Prostate gland (tissue), 2 donors: ENCODE measurements around the gene SOX2. TPM values are rescaled to one million over a fixed set of nuclear protein-coding genes. Genes with fewer than 3 reads are reported as not detected.

ENCODE experiments used
- DNase-seq: peaks from one replicate; pipeline ENCODE4 v3.0.0-alpha.2; 2019; ENCODE audit warnings: low spot score
- H3K27ac ChIP-seq, 2 donors: fragments of 200-600 bp; sonication (generic); 2 replicates each; pipeline ENCODE4 v1.5.1; 2017 to 2019
- H3K27me3 ChIP-seq: fragments of 200-600 bp; sonication (generic); replicated peaks from 2 replicates; pipeline ENCODE4 v1.5.1; 2019; ENCODE audit not compliant: insufficient read depth
- H3K36me3 ChIP-seq, 2 donors: fragments of 200-600 bp; sonication (generic); 1 replicate in 1 of 2; 2 replicates in 1 of 2; pipeline versions ENCODE4 v1.5.1 to v1.8.1; 2017 to 2019
- H3K4me1 ChIP-seq: fragments of 200-600 bp; sonication (generic); replicated peaks from 2 replicates; pipeline ENCODE4 v1.5.1; 2019
- H3K4me3 ChIP-seq, 2 donors: fragments of 200-600 bp; sonication (generic); 2 replicates each; pipeline ENCODE4 v1.5.1; 2017 to 2019
- H3K9me3 ChIP-seq: fragments of 200-600 bp; sonication (generic); 2 replicates; pipeline ENCODE4 v1.5.1; 2017
- POLR2A ChIP-seq: fragments of 450-650 bp; IDR thresholded peaks from one replicate; pipeline ENCODE4 v1.6.1; 2016; ENCODE audit warnings: antibody characterized with exemption, mild to moderate bottlenecking
- POLR2AphosphoS5 ChIP-seq: sonication (generic); formaldehyde crosslinking; IDR thresholded peaks from one replicate; pipeline ENCODE4 v1.6.1; 2017; ENCODE audit warnings: antibody characterized with exemption
- WGBS: methylation state at CpG from one replicate; pipeline ENCODE4 v1.1.5; 2018; 5-methylcytosine and 5-hydroxymethylcytosine counted together
- intact Hi-C: fragments of 100-400 bp; cut with DNase I; formaldehyde crosslinking; loops from one replicate; pipeline ENCODE4 v1.14.2; 2022
- total RNA-seq, 2 donors: library from RNA; depleted of rRNA; stranded (reverse); fragments of >200 nt; gene quantifications; one replicate each; pipeline ENCODE4 v1.1.0, GENCODE V29; 2016
- TF ChIP-seq, protein P1 (sequence below), 4 experiments: fragments of 200-600 bp in 2 of 4; fragments of 450-650 bp in 2 of 4; sonication (generic) in 2 of 4; IDR thresholded peaks; 1 replicate in 3 of 4; 2 replicates in 1 of 4; pipeline ENCODE4 v1.5.1; 2016 to 2019; ENCODE audit warnings: antibody characterized with exemption in 4 of 4, mild to moderate bottlenecking in 2 of 4, moderate library complexity in 2 of 4

Gene SOX2
- total RNA-seq, 2 donors from 2014 or later = 10.5 to 17.8 TPM

DNA sequence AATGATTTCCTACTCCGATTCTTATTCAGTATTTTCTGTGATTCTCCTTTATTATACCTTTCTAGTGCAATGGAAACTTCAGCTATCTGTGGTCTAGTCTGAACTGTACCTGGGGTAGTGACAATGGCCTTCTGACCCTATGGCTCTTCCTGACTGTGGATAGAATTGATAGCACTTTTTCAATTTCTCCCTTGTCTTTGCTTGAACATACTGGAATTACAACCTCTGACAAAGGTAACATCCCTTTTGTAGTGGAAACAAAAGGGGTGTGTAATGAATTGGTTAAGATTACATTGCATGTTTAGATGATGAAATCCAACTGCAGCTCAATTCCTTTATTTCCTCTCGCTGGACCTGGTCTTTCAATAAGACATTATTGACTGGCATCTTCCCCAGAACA lies 21.0 kb upstream of the SOX2 start:
- H3K4me1 ChIP-seq = no peaks in the 10 kb centered on the region
- intact Hi-C loops = no loop called here
- TF ChIP-seq POLR2A (no peak), POLR2AphosphoS5 (no peak)
- TF ChIP-seq, protein P1, sequence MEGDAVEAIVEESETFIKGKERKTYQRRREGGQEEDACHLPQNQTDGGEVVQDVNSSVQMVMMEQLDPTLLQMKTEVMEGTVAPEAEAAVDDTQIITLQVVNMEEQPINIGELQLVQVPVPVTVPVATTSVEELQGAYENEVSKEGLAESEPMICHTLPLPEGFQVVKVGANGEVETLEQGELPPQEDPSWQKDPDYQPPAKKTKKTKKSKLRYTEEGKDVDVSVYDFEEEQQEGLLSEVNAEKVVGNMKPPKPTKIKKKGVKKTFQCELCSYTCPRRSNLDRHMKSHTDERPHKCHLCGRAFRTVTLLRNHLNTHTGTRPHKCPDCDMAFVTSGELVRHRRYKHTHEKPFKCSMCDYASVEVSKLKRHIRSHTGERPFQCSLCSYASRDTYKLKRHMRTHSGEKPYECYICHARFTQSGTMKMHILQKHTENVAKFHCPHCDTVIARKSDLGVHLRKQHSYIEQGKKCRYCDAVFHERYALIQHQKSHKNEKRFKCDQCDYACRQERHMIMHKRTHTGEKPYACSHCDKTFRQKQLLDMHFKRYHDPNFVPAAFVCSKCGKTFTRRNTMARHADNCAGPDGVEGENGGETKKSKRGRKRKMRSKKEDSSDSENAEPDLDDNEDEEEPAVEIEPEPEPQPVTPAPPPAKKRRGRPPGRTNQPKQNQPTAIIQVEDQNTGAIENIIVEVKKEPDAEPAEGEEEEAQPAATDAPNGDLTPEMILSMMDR (IDR thresholded peaks at IDR 0.05) = no peak
- 77% methylated on average over 2 of the region's 2 CpGs for WGBS
- H3K9me3 ChIP-seq = no peaks in the 10 kb centered on the region
- no peak for DNase-seq
- H3K27me3 ChIP-seq = no peaks in the 10 kb centered on the region
- no peak overlapping the region for H3K27ac ChIP-seq
- no peak overlapping the region for H3K4me3 ChIP-seq
- no peaks in the 10 kb centered on the region for H3K36me3 ChIP-seq

DNA sequence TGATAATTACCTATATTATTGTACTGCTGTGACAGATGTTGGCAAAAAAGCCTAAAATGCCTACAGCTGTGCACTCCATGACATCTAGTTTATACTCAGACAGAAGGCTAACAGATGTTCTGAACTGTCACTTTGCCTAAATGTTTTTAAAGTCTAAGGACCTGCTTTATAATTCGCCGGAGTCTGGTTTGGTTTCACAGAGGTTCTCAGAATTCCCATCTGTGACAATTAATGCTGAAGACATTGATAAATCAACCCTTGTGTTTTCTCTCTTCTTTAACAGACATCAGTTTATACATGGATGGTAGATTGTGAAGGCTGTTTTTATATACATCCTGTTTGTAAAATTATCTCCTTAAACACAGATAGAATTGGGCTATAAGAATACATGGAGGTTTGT lies 19.8 kb upstream of the SOX2 start:
- peaks cover 3% of the 10 kb centered on the region for H3K4me1 ChIP-seq
- no peak overlapping the region for H3K4me3 ChIP-seq
- no peaks in the 10 kb centered on the region for H3K36me3 ChIP-seq
- TF ChIP-seq, protein P1 (IDR thresholded peaks at IDR 0.05) = no peak
- no peak for TF ChIP-seq POLR2A
- H3K27me3 ChIP-seq = peaks cover 2% of the 10 kb centered on the region
- H3K9me3 ChIP-seq = no peaks in the 10 kb centered on the region
- 63% methylated on average over 2 of the region's 2 CpGs for WGBS
- H3K27ac ChIP-seq = no peak overlapping the region
- intact Hi-C loops = no loop called here
- DNase-seq = no peak

DNA sequence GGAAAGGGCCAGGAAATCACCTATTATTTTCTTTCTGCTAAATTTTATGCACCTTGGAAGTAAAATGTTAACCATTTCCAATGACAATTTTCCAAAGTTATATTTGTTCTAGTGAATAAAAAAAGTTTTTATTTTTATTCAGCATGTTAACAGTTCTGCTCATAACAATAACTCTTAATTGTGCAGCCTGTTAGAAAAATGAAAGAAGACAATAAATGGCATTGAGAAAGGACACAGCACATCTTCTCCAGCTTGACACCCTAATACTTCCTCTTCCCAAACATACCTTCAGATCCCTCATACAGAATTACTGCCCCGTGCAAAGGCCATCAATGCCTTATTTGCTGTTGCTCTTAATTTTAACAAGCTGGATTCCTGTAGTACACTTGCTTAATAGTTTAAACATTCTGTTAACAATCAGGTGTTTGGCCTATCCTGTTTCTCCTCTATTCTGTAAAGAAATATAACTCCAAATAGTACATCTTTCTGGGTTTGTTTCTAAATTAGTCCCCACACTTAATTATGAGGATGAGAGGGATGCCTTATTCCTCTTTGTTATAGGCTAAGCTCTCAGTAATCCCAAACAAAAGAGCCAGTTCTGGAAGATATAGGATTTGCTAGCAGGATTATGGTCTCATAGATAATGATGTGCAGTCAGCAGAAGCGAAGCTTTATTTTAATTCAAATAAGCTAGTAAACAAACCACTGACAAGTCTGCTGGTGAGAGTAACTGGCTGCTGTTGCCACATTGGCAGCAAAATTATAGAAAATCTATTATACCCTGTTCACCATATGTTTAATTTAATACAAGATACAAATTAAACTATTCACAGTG lies 19.2 kb upstream of the SOX2 start:
- no peak for DNase-seq
- TF ChIP-seq POLR2AphosphoS5 = no peak
- no peak for TF ChIP-seq POLR2A
- TF ChIP-seq, protein P1 (IDR thresholded peaks at IDR 0.05) = no peak
- Histone ChIP-seq H3K27me3 (peaks cover 2% of the 10 kb centered on the region), H3K36me3 (no peaks in the 10 kb centered on the region), H3K4me3 (no peak overlapping the region), H3K27ac (no peak overlapping the region), H3K4me1 (peaks cover 3% of the 10 kb centered on the region), H3K9me3 (no peaks in the 10 kb centered on the region)
- WGBS = 53% methylated on average over 2 of the region's 2 CpGs
- intact Hi-C loops = no loop called here

DNA sequence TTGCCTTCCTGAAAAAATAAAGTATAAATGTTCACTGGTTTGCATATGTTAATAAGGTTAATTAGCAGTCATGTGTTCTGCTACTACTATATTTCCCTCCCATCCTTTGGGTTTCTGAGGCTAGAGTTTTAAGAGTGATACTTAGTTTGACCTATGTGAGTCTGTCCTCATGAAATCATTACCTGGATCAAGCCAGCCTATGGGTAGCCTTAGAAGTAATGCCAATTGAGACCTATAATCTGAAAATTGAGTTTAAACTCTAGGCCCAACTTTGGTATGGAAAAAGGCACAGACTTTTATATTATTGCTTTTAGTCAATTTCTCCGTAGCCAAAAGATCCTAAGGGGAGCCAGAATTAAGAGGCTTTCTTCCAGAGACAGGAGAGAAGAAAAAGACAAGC lies 18.4 kb upstream of the SOX2 start:
- TF ChIP-seq POLR2A = no peak
- TF ChIP-seq, protein P1 (IDR thresholded peaks at IDR 0.05) = no peak
- TF ChIP-seq POLR2AphosphoS5 = no peak
- H3K4me1 ChIP-seq = peaks cover 3% of the 10 kb centered on the region
- peaks cover 5% of the 10 kb centered on the region for H3K27me3 ChIP-seq
- H3K27ac ChIP-seq = no peak overlapping the region
- no peaks in the 10 kb centered on the region for H3K9me3 ChIP-seq
- 88% methylated on average over 1 of the region's 1 CpG for WGBS
- no peak for DNase-seq
- intact Hi-C loops = no loop called here
- H3K4me3 ChIP-seq = no peak overlapping the region
- H3K36me3 ChIP-seq = no peaks in the 10 kb centered on the region
